SJSA1 (cell line): Measurements from ENCODE around the gene POLE2. TPM values are rescaled to one million over a fixed set of nuclear protein-coding genes. Genes with fewer than 3 reads are reported as not detected.
"Not testable (repeated sequence)": the region's sequence is repeated elsewhere in the genome, so short reads cannot be mapped to it uniquely, and the experiment has no call there.

Experiments
- DNase-seq, 2 experiments: peaks; one replicate each; pipeline ENCODE4 v3.0.0-alpha.2; 2015 to 2020; ENCODE audit warnings: low spot score in 2 of 2, low read depth in 1 of 2
- H3K27ac ChIP-seq: fragments of 250-450 bp; sonication (Bioruptor Pico); 2 replicates; pipeline ENCODE4 v1.5.1; 2020; ENCODE audit warnings: mild to moderate bottlenecking, moderate library complexity
- H3K27me3 ChIP-seq: fragments of 250-450 bp; sonication (Bioruptor Pico); replicated peaks from 2 replicates; pipeline ENCODE4 v1.5.1; 2020; ENCODE audit warnings: mild to moderate bottlenecking, moderate library complexity
- H3K36me3 ChIP-seq: fragments of 250-450 bp; sonication (Bioruptor Pico); 2 replicates; pipeline ENCODE4 v1.5.1; 2020; ENCODE audit warnings: mild to moderate bottlenecking
- H3K4me1 ChIP-seq: fragments of 250-450 bp; sonication (Bioruptor Pico); replicated peaks from 2 replicates; pipeline ENCODE4 v1.6.1; 2021; ENCODE audit warnings: mild to moderate bottlenecking
- H3K4me3 ChIP-seq: fragments of 250-450 bp; sonication (Bioruptor Pico); 2 replicates; pipeline ENCODE4 v1.5.1; 2020; ENCODE audit warnings: mild to moderate bottlenecking
- H3K9me3 ChIP-seq: fragments of 250-450 bp; sonication (Bioruptor Pico); replicated peaks from 2 replicates; pipeline ENCODE4 v1.5.1; 2020; ENCODE audit warnings: mild to moderate bottlenecking
- total RNA-seq: library from RNA; depleted of rRNA; stranded (reverse); fragments of >200 nt; shearing (Covaris generic); gene quantifications from 2 replicates; pipeline ENCODE4 v1.2.3, GENCODE V29; 2014; rRNA removed

POLE2 gene, protein sequence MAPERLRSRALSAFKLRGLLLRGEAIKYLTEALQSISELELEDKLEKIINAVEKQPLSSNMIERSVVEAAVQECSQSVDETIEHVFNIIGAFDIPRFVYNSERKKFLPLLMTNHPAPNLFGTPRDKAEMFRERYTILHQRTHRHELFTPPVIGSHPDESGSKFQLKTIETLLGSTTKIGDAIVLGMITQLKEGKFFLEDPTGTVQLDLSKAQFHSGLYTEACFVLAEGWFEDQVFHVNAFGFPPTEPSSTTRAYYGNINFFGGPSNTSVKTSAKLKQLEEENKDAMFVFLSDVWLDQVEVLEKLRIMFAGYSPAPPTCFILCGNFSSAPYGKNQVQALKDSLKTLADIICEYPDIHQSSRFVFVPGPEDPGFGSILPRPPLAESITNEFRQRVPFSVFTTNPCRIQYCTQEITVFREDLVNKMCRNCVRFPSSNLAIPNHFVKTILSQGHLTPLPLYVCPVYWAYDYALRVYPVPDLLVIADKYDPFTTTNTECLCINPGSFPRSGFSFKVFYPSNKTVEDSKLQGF
- total RNA-seq: 16.0 and 26.1 TPM in 2 replicates

GRCh38 chr14:49687942-49688700 lies at the start of gene POLE2:
POLE2 (minus strand) TSS chr14:49688214; CDS start chr14:49688203, 11 bp downstream.
- H3K4me1 ChIP-seq: peaks cover 17% of the 10 kb centered on the region
- peak within 1 kb of the TSS; percentile 79 for H3K4me3 ChIP-seq
- no peaks in the 10 kb centered on the region for H3K27me3 ChIP-seq
- peak within 1 kb of the TSS; percentile 72 for H3K27ac ChIP-seq
- H3K9me3 ChIP-seq: no peaks in the 10 kb centered on the region
- H3K36me3 ChIP-seq: peaks cover 4% of the 10 kb centered on the region; the same call in 1 of the 2 replicates
- DNase-seq: peak; percentile 69 to 74

DNA sequence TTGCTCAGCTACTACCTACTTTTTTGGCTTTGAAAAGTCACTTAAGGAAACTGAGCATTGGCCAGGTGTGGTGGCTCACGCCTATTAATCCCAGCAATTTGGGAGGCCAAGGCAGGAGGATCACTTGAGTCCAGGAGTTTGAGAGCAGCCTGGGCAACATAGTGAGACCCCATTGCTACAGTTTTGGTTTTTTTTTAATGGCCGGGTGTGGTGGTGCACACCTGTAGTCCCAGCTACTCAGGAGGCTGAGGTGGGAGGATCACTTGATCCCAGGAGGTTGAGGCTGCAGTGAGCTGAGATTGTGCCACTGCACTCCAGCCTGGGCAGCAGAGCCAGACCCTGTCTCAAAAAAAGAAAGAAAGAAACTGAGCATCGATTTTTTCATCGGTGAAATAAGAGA lies 47.7 kb upstream of the POLE2 start:
- H3K27me3 ChIP-seq, H3K9me3 ChIP-seq, H3K4me1 ChIP-seq, H3K27ac ChIP-seq, H3K36me3 ChIP-seq, H3K4me3 ChIP-seq, DNase-seq: not testable (repeated sequence)

DNA sequence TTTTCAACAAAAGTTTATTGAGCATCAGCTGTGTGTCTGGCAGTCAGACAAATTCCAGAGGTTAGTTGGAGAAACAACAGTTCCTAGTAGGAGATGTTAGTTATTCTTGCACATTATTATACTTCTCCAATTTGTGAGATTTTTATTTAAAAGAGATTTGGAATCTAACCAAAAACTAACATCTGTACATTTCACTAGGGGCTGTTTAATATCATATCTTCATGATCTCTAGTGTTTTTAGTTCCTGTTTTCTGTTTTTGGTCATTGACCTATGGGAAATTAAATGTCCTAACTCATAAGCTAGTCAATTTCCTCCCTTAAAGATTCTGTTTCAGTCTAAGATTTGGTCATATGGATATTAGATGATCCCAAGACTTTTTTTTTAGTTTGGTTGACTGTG lies 45.8 kb upstream of the POLE2 start:
- H3K9me3 ChIP-seq: no peaks in the 10 kb centered on the region
- no peak overlapping the region for H3K4me3 ChIP-seq
- no peaks in the 10 kb centered on the region for H3K27me3 ChIP-seq
- no peak for DNase-seq
- no peaks in the 10 kb centered on the region for H3K36me3 ChIP-seq
- no peak overlapping the region for H3K27ac ChIP-seq
- H3K4me1 ChIP-seq: no peaks in the 10 kb centered on the region

DNA sequence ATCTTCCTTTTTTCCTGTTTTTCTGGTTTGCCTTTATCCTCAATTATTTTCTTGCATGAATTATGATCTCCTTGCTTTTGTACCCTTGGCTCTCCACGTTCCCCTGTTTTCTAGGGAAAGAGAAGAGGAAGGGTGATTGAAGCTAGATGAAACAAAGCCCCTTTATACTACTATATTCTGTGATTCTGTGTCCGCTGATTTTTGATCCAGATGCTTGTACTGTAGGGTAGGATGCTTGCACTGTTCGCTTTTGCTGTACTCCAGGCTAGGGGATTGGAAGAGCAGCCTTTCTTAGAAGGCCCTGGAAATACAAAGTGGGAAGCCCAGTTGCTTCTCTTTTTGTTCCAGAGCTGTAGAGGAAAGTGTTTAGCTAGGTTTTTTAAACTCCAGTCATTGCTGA lies 44.9 kb upstream of the POLE2 start:
- H3K27ac ChIP-seq: no peak overlapping the region
- H3K4me3 ChIP-seq: no peak overlapping the region
- H3K9me3 ChIP-seq: no peaks in the 10 kb centered on the region
- no peaks in the 10 kb centered on the region for H3K4me1 ChIP-seq
- no peaks in the 10 kb centered on the region for H3K36me3 ChIP-seq
- DNase-seq: no peak
- no peaks in the 10 kb centered on the region for H3K27me3 ChIP-seq

DNA sequence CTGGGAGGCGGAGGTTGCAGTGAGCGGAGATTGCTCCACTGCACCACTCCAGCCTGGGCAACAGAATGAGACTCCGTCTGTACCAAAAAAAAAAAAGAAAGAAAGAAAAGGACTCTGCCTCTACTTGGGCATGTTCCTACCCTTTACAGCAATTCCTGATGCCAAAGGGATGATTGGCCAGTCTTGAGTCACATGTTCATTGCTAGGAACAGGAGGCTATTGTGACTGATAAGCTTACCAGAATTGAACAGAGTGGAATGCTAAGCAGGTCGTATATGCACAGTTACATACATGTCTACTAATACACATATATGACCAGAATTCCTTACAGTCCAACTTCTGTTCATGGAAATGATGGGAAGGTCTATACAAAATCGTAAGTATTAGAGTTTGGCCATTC lies 39.2 kb upstream of the POLE2 start:
- no peak for DNase-seq
- no peaks in the 10 kb centered on the region for H3K36me3 ChIP-seq
- H3K27me3 ChIP-seq: no peaks in the 10 kb centered on the region
- H3K27ac ChIP-seq: no peak overlapping the region
- no peaks in the 10 kb centered on the region for H3K9me3 ChIP-seq
- no peak overlapping the region for H3K4me3 ChIP-seq
- H3K4me1 ChIP-seq: no peaks in the 10 kb centered on the region

GRCh38 chr14:49721733-49722435 lies 33.9 kb upstream of the POLE2 start:
- H3K36me3 ChIP-seq, H3K27me3 ChIP-seq, H3K4me1 ChIP-seq, H3K27ac ChIP-seq, DNase-seq, H3K9me3 ChIP-seq, H3K4me3 ChIP-seq: not testable (repeated sequence)

DNA sequence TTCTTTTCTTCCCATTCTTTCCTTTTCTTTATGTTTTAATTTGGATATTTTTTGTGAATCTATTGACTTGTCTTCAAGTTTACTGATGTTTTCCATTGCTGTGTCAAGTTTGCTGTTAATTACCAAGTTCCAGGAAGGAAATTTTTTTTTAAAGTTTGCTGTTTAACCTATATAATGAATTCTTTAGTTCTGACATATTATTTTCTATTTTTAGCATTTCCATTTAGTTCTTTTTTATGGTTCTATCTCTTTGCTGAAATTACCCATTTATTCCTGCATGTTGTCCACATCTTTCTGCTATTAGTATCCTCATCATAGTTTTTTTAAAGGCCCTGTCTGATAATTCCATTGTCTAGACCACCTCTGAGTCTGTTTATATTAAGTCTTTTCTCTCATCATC lies 32.7 kb upstream of the POLE2 start:
- H3K27me3 ChIP-seq: no peaks in the 10 kb centered on the region
- no peaks in the 10 kb centered on the region for H3K9me3 ChIP-seq
- H3K4me1 ChIP-seq: no peaks in the 10 kb centered on the region
- no peak for DNase-seq
- no peak overlapping the region for H3K4me3 ChIP-seq
- H3K27ac ChIP-seq: no peak overlapping the region
- no peaks in the 10 kb centered on the region for H3K36me3 ChIP-seq

- not testable (repeated sequence) for H3K27ac ChIP-seq
These were observed 23.0 kb upstream of the POLE2 start for GRCh38 chr14:49710993-49711392.

GRCh38 chr14:49704471-49704870 lies 16.5 kb upstream of the POLE2 start:
- H3K36me3 ChIP-seq, DNase-seq, H3K27ac ChIP-seq, H3K4me1 ChIP-seq, H3K27me3 ChIP-seq, H3K9me3 ChIP-seq, H3K4me3 ChIP-seq: not testable (repeated sequence)

More at GRCh38 chr14:49710993-49711392, 23.0 kb upstream of the POLE2 start:
- not testable (repeated sequence) for H3K4me1 ChIP-seq, H3K9me3 ChIP-seq, H3K36me3 ChIP-seq, DNase-seq, H3K4me3 ChIP-seq, H3K27me3 ChIP-seq

DNA sequence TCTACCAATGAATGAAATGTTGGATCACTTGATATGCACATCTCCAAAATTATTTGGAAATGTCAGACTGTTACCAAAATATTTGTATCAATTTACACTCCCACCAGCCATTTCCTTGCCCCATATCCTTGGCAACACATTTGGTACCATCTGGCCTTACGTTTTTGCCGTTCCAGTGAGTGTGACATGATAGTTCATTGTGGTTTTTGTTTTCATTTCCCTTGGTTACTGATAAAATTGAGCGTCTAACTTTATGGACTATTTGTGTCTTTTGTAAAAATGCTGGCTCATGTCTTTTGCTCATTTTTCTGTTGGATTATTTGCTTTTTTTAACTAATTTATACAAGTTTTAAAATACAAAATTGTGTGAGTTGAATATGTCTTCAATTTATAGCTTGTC lies 16.0 kb upstream of the POLE2 start:
- Histone ChIP-seq H3K4me1 (no peaks in the 10 kb centered on the region), H3K4me3 (no peak overlapping the region), H3K27ac (no peak overlapping the region), H3K36me3 (no peaks in the 10 kb centered on the region), H3K27me3 (no peaks in the 10 kb centered on the region), H3K9me3 (no peaks in the 10 kb centered on the region)
- DNase-seq: no peak

DNA sequence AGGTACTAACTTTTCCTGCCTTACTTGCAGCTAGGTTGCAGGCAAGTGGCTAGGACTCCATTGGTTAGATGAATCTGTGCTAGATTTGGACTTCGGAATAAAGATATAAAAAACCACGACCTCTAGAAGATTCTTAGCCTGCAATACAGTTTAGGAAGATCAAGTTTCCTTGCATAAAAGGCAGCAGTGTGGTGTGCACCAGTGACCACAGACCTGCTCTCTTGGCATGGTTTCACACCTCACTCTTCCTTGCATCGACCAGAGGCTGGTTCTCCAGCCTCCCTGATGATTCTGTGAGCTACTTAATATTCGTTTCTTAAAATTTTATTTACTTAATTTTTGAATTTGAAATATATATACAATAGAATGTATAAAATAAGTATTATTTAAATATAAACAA lies 14.7 kb upstream of the POLE2 start:
- DNase-seq: no peak
- Histone ChIP-seq H3K27ac (no peak overlapping the region), H3K27me3 (no peaks in the 10 kb centered on the region), H3K36me3 (no peaks in the 10 kb centered on the region), H3K4me3 (no peak overlapping the region), H3K9me3 (no peaks in the 10 kb centered on the region), H3K4me1 (no peaks in the 10 kb centered on the region)

GRCh38 chr14:49693735-49694124 lies 5.7 kb upstream of the POLE2 start:
- H3K36me3 ChIP-seq, H3K9me3 ChIP-seq, H3K27me3 ChIP-seq, H3K4me1 ChIP-seq, DNase-seq: not testable (repeated sequence)
- H3K27ac ChIP-seq: 0 out of 2 replicates have a peak overlapping the region, but pooled peaks have one; percentile 61
- peak overlapping the region; percentile 76 for H3K4me3 ChIP-seq

GRCh38 chr14:49692811-49693734 lies 5.1 kb upstream of the POLE2 start, which contains the start of gene KLHDC1:
KLHDC1 (plus strand) TSS chr14:49693120; CDS start chr14:49693195, 75 bp downstream.
- Histone ChIP-seq H3K9me3 (no peaks in the 10 kb centered on the region), H3K4me1 (peaks cover 14% of the 10 kb centered on the region), H3K27ac (peak within 1 kb of the TSS; percentile 61), H3K4me3 (peak within 1 kb of the TSS; percentile 76), H3K27me3 (no peaks in the 10 kb centered on the region), H3K36me3 (no peaks in the 10 kb centered on the region)
- DNase-seq: peak; percentile 60 to 70
